SK-N-MC (cell line): Measurements from ENCODE around the gene CALD1.

Experiments used
- EZH2 ChIP-seq: fragments of 200-600 bp; sonication (generic); IDR thresholded peaks from one replicate; pipeline ENCODE4 v1.6.1; 2017; ENCODE audit warnings: antibody characterized with exemption
- POLR2AphosphoS5 ChIP-seq: IDR thresholded peaks from 2 replicates; pipeline ENCODE4 v1.6.1; 2012; ENCODE audit warnings: mild to moderate bottlenecking, low read depth, low read length, borderline replicate concordance

- TF ChIP-seq POLR2AphosphoS5 = no peak
- no peak for TF ChIP-seq EZH2
Observed at GRCh38 chr7:134886353-134887057, 107.1 kb downstream of the CALD1 start.
